NCI-H526 treated with DMSO at 0.1 percent for 48 hours (cell line): Measurements from ENCODE around the gene CPSF3.

Source experiments
- DNase-seq: peaks from one replicate; lab custom pipeline; 2025; lab: John Stamatoyannopoulos, UW

The CPSF3 gene

DNA sequence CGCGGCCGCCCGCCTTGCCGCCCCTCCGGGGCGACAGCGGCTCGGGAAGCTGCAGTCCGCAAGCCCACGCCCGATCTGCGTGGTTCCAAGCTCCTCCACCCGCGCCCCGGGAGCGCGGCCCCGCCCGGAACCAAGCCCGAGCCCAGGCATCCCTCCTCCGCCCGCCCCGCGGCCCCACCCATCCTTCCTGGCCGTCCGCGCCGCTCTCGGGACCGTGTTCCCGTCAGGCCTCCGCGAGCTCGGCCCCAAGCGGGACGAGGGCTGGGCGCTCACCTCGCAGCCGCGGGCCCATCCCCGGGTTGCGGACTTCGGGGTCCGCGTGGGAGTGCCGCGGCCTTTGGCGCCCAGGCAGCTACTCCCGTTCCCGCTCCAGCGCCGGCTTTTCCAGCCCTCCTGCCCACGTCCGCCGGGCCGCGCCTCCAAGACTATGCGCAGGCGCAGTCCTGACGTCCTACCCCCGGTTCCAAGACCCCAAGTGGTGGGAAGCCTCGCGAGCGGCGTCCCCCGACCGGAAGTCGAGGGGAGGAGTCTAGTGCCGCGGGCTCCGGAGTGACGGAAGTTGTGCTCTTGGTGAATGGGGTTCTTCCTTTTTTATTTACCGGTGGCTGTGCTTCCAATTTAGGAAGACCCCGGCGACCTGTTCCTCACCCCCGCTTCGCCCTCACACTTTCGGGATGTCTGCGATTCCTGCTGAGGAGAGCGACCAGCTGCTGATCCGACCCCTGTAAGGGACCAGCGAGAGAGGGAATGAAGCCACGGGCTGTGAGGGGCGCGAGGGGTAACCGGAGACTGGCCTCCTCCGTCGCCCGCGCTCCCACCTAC, at the start of gene CPSF3, which contains the start of gene ITGB1BP1:
Gene CPSF3, plus strand, starts transcription at position 555 of the 822 bp plus-strand sequence. Its CDS starts 120 bp downstream, at position 675.
Gene ITGB1BP1, minus strand, starts transcription at position 429 of the 822 bp plus-strand sequence. CDS start 4,831 bp downstream, outside the sequence.
- peak; percentile 96 for DNase-seq

GRCh38 chr2:9374071-9374730, 49.3 kb upstream of the CPSF3 start:
- DNase-seq: no peak

DNA sequence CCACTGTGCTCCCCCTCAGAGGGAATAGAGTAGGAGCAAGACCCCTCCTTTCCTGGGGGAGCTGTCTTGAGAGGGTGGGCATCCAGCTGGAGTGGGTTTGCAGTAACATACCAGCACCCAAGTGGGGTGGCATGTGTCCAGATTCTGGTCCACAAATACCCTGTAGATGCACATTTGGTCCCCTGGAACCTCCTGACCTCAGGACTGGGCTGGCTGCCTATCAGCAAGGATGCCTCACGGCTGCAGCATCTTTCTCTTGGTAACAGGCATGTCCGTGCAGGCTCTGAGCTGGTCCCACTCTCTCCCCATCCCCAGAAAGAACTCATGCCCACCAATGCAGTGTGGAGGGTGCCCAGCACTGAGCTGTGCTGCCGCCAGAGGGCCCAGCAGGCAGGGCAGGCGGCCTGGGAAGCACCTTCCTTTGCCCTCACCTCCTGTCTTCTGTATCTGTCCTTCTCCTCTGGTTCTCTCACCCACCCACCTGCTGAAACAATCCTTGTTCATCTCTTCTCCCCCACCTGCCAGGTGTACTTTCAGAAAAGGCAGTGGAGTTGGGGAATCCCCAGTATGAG, 47.5 kb upstream of the CPSF3 start:
- no peak for DNase-seq

DNA sequence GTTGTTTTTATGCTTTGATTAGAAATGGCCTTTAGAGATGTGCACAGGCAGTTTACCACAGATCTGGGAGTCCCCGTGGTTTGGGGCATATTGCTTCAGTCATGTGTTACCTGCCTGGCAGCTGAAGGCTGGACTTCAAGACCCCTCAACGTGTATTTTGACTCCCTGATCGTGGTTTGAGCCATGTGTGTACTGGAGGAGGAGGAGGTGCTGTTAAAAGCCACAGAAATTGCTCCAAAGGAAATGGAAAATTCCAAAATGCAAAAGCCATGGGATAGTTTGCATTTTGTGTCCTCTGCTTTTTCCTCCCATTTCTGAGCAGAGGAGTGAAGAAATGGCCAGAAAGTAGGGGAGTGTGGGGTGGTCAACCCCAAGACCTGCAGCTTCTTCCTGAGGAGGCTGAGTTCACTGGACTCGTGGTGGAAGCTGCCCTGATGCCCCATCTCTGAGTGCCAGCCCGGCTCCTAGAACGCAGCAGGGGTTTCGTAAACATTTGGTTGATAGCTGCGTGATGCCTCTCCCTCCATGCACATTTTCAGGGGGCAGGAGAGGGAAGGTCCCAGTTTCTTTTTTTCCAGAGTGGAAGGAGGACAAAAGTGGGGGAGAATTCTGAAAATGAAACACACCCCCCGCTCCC, 45.9 kb upstream of the CPSF3 start:
- DNase-seq: no peak

GRCh38 chr2:9378433-9379390, 44.7 kb upstream of the CPSF3 start:
- DNase-seq: no peak

- DNase-seq: no peak
Observed at GRCh38 chr2:9379391-9379755, 44.1 kb upstream of the CPSF3 start.

DNA sequence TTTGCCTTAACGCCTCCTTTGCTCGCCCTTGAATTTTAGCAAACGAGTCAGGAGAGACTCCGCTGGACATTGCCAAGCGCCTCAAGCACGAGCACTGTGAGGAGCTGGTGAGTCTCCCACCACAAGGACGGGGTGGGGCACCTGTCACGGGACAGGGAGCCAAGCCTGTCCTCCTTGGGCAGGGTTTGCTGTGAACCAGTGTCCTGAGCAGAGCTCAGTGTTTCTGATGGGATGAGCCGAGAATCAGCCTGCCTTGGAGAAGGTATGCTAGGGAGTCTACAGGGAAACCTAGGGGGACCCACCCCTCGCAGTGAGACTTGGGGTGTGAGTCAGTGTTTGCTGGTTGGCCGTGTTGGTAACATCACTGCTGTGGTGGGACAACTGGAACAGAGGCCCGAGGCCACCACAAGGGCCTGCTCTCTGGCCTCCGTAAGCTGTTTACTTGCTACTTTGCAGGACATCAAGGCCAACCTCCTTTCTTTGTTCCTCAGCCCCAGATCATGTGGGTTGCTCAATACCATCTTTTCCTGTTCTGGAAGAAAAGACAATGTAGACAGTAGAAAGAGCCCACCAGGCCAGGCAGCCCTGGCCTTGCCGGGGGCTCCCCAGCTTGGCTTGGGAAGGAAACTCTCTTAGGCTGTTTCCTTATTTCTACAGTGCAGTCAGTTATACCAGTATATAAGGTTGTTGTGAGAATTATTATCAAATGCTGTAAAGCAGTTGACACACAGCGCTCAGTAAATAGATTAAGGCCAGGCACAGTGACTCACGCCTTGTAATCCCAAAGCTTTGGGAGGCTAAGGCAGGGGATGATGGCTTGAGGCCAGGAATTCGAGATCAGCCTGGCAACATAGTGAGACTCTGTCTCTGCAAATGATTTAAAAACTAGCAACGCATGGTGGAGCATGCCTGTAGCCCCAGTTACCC, 42.5 kb upstream of the CPSF3 start:
- no peak for DNase-seq

- DNase-seq: no peak
Observed at GRCh38 chr2:9382604-9383235, 40.7 kb upstream of the CPSF3 start.

DNA sequence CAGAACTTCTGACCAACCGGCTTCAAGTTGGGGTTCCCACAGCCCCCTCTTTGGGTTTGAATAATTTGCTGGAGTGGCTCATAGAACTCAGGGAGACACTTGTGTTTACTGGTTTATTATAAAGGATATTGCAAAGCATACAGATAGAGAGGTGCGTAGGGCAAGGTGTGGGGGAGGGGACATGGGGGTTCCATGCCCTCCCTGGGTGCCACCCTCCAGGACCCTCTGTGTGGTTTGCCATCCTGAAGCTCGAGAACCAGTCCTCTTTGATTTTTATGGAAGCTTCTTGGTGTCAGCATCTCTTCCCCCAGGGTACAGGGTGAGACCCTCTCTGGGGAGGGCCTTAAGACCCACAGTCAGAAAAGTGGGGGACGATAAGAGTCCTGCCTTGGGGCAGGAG, 38.9 kb upstream of the CPSF3 start:
- DNase-seq: no peak

DNA sequence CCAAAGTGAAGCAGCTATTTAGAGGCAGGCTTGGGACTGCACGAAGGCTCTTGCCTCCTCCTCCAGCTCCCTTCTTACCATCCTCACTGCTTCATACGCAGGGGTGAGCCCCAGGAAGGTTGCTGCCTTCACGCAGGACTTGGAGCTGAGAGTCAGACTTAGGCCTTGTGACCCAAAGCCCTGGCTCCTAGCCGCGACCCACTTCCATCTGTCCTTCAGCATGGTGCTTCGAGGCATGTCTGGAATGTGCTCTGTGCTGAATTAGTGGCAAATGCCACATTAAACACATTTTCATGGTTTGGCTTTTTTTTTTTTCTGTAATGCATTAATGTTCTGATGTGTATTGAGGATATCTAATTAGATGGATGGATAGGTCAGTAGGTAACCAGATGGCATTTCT, 37.6 kb upstream of the CPSF3 start:
- no peak for DNase-seq

DNA sequence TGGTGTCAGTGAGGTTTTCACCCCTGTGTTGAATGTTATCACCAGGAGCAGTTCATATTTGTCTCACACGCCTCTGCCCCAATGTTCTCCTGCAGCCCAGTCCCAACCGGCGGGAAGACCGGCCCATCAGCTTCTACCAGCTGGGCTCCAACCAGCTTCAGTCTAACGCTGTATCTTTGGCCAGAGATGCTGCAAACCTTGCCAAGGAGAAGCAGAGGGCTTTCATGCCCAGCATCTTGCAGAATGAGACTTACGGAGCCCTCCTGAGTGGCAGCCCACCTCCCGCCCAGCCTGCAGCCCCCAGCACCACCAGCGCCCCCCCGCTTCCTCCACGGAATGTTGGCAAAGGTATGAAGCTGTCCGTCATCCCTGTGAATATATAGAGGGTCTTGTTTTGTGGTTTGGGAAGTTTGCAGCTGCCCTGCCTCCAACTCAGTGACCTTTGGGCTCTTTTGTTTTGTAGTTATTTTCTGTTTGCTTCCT, 35.2 kb upstream of the CPSF3 start:
- DNase-seq: no peak

GRCh38 chr2:9388950-9389911, 34.2 kb upstream of the CPSF3 start:
- no peak for DNase-seq

- no peak for DNase-seq
Observed at GRCh38 chr2:9390151-9390850, 33.2 kb upstream of the CPSF3 start.

GRCh38 chr2:9390991-9391390, 32.5 kb upstream of the CPSF3 start:
- DNase-seq: no peak

- DNase-seq: no peak
Observed at GRCh38 chr2:9391961-9392720, 31.3 kb upstream of the CPSF3 start.

DNA sequence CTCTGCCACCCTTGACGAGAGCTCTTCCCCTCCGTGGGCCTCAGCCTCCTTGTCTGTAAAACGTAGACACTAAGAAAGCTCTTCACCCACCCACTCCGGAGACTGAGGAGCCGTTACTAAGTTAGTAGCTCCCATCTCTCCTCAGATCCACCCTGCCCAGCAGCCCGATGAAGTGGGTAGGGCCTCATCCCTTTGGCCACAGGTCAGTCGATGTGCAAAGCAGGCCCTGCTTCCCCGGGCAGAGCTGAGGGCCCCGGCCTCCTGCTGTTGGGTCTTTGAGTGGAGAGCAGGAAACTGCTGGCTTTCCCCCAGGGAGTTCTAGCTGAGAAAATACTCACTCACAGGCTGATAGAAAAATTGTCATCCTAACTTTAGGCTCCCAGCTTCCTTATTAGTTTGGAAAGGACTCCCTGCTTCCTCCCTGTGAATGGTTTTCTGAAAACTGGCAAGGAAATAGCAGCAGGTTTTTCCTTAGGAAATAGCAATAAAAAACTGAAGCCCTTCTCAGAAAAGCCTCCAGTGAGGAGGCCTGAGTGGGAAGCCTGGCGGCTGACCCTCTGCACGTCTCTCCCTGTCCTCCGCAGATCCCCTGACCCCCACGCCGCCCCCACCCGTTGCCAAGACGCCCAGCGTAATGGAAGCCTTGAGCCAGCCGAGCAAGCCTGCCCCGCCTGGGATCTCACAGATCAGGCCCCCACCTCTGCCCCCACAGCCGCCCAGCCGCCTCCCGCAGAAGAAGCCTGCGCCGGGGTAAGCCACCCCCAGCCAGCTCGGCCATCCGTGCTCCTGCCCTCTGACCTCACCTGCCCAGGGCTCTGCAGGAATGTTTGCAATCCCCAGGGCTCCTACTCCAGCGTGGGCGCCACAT, 30.3 kb upstream of the CPSF3 start:
- DNase-seq: no peak
